Medulla oblongata (tissue), 1 donor: ENCODE results near the gene AMIGO2.
"Not testable (repeated sequence)": the region's sequence is repeated elsewhere in the genome, so short reads cannot be mapped to it uniquely, and the experiment has no call there.

Experiments
- DNase-seq: peaks from one replicate; pipeline ENCODE4 v3.0.0-alpha.2; 2015; ENCODE audit errors: extremely low spot score

Gene AMIGO2

DNA sequence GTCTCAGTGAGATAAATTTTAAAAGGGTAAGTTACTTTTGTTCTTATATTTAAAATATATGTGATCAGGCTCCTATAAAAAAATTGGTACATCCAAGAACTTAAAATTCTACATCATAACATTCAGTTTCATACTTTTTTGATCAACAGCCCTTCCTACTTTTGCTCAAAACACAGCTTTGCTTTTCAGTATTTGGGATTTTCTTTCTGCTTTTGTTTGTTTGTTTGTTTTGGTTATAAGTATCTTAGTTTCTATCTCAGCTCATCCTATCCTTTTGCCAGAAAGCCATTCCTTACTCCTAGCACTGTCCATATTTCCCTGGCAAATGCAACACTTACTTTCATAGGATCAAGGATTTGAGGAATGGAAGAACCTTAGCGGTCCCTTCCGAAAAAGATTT, 5.0 kb downstream of the AMIGO2 start:
- no peak for DNase-seq

- no peak for DNase-seq
These were observed 5.8 kb downstream of the AMIGO2 start for GRCh38 chr12:47073951-47074350.

DNA sequence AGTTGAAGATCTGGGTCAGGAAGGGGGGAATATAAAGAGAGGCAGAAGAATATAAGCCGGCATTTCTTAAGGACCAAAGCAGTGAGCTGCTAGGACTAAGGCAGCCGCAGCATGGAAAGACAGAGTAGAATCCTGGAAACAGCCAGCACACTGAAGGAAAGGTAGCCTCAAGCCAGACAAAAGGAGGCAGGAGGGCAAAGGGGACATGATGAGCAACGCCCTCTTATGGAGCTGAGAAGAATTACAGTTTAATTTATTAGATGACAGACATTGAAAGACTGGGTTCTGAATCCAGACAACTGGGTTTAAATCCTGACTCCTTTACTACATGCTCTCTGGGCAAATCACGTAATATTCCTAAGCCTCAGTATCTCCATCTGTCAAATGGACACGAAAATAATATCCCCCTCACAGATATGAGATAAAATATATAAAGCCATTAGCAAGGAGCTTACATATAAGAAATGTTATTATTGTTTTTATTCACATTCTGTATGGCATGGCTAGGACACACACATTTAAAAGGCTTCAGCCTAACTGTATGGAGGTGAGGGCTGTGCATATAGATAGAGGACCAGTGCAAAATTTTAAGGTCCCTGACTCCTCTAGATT, 8.4 kb downstream of the AMIGO2 start:
- no peak for DNase-seq

DNA sequence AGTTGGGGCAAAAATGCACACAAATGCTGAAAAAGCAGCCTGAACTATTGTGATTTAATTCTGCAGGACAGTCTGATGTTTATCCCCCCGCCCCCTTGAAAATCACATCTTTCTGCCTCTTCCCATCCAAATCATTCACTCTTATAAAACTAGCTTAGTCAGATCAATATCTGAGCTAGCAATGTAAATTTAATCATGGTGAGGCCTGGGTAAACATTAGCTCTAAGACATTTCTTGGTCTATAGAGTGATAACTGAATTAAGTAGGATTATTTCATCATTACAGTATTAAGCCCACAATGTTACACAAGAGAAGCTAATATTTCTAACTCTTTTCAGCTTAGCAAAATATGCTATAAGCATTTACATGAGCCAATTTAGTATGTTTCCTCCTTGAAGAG, 9.4 kb downstream of the AMIGO2 start:
- DNase-seq: no peak

GRCh38 chr12:47068539-47068938, 11.2 kb downstream of the AMIGO2 start:
- DNase-seq: no peak

DNA sequence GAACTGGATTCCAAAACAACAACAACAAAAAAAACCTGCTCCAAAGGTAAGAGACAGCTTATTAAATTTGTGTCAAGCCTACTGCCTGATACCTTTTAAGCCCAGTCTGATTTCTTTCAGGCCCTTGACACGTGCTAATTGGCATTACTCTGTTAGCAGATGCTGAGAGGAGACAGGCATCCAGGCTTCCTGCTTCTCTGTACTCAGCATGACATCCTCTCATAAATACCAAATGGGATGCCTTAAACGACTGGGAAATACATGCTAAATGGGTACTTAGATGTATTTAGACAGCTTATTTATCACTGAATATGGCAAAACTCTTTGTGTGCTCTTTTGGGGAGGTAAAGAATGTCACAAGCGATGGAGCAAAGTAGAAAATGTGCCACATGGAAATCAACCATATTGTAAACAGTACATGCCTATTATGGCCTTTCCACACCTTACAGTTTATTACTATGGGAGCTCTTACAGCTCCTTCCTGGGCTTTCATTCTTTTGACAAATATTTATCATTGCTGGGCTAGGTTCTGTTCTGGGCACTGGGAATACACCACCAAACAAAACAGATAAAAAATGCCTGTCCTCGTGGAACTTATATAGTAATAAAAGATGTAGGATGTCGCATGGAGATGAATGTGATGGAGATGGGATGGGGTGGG, 11.9 kb downstream of the AMIGO2 start:
- DNase-seq: no peak

GRCh38 chr12:47067176-47067575, 12.6 kb downstream of the AMIGO2 start:
- no peak for DNase-seq

- no peak for DNase-seq
These were observed 13.3 kb downstream of the AMIGO2 start for GRCh38 chr12:47066278-47067025.

DNA sequence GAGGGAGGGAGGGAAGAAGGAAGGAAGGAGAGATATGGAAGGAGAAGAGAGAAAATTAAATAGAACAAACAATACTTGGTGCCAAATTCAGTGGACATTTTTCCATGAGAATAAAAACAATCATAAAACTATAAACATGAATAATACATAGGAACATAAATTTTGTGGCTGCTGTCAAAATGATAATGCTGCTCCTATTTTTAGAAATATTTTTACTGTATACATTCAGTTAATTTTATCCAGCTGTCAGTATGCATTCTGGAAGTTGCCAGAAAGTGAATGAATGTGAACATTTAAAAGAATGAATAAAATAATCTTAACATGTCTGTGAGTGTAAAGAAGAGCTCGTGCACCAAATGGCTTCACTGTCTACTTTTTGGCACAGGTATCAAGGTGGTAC, 14.2 kb downstream of the AMIGO2 start:
- DNase-seq: no peak

DNA sequence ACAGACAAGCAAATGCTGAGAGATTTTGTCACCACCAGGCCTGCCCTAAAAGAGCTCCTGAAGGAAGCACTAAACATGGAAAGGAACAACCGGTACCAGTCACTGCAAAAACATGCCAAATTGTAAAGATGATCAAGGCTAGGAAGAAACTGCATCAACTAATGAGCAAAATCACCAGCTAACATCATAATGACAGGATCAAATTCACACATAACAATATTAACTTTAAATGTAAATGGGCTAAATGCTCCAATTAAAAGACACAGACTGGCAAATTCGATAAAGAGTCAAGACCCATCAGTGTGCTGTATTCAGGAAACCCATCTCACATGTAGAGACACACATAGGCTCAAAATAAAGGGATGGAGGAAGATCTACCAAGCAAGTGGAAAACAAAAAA, 21.1 kb downstream of the AMIGO2 start:
- DNase-seq: not testable (repeated sequence)

- not testable (repeated sequence) for DNase-seq
These were observed 22.8 kb downstream of the AMIGO2 start for GRCh38 chr12:47056944-47057343.

DNA sequence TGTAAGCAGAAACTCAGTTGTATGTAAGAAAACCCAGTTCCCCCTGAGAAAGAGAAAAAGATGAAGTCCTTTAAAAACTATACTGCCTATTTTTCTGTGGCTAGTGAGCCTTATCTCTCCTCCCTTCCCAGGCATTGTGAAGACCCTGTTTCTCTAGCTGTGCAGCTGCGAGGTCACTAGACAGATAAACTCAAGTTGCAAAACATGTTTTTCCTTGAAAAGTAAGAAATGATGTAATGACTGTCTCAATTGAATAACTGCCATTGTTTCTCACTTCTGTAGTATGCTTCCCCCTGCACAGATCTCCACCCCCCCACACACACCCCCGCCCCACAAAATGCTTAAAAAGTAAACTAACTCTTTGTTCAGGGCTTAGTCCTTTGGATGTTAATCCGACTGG, 23.9 kb downstream of the AMIGO2 start:
- DNase-seq: not testable (repeated sequence)

GRCh38 chr12:47054659-47055058, 25.1 kb downstream of the AMIGO2 start:
- no peak for DNase-seq

DNA sequence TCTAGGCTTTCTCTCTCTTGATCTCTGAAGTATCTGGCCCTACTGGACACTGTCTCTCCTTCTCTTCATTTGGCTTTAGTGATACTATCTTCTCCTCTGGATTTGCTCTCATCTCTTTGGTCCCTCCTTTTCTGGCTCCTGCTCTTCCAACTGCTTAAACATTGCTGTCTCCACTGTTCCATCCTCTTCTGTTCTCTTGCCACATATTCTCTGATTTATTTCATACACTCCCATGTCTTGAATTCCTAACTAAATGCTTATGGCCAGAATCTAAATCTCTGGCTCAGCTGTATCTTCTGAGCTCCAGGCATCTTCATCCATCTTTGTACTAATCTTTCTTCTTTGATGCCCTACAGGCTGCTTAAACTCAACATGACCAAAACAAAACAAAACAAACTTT, 25.8 kb downstream of the AMIGO2 start:
- DNase-seq: no peak

DNA sequence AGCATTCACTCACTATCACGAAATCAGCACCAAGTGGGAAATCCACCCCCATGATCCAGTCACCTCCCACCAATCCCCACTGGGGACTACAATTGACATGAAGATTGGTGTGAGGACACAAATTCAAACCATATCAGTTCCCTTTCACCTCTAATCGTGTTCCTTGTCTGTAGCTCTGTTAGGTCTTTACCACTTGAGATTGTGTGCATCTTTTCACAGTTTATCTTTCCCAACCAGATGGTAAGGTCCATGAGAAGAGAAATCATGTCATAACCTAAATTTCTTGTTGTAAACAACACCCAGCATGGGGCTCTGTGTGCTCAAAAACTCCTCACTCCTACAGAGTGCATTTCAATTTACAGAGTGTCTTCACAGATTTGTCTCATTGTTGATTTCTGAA, 27.5 kb downstream of the AMIGO2 start:
- no peak for DNase-seq

- not testable (repeated sequence) for DNase-seq
These were observed 28.5 kb downstream of the AMIGO2 start for GRCh38 chr12:47051291-47051690.

- no peak for DNase-seq
These were observed 31.2 kb downstream of the AMIGO2 start for GRCh38 chr12:47048541-47048940.

- no peak for DNase-seq
These were observed 38.4 kb downstream of the AMIGO2 start for GRCh38 chr12:47041327-47041726.

GRCh38 chr12:47039756-47040155, 40.0 kb downstream of the AMIGO2 start:
- no peak for DNase-seq

DNA sequence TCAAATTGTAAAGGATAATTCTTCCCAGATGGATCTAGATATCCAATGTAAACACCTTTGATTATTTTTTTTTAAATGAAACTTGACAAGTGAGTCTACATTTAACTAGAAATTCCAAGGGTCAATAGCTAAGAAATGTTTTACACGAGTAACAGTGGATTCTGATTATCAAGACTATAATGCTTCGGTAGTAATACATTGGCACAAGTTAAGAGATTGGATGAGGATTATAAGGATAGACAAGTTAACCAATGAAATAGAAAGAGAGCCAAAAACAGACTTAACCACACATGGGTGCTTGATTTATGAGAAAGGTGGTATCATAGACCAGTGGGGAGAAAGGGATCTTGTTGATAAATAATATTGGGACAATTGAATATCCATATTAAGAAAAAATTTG, 40.7 kb downstream of the AMIGO2 start:
- no peak for DNase-seq

- no peak for DNase-seq
These were observed 41.5 kb downstream of the AMIGO2 start for GRCh38 chr12:47038270-47038748.

GRCh38 chr12:47035484-47035883, 44.3 kb downstream of the AMIGO2 start:
- no peak for DNase-seq

GRCh38 chr12:47034661-47035060, 45.1 kb downstream of the AMIGO2 start:
- no peak for DNase-seq
